NCI-H82 treated with DMSO at 0.1 percent for 48 hours (cell line): ENCODE data around the gene USP34.
"Not testable (repeated sequence)": the region's sequence is repeated elsewhere in the genome, so short reads cannot be mapped to it uniquely, and the experiment has no call there.

ENCODE experiments used
- DNase-seq: peaks from one replicate; lab custom pipeline; 2025; ENCODE audit not compliant: unreplicated experiment; lab: John Stamatoyannopoulos, UW

The USP34 gene

GRCh38 chr2:61426267-61426897, 44.5 kb downstream of the USP34 start:
- DNase-seq, result peak; percentile 15

GRCh38 chr2:61425605-61426155, 45.2 kb downstream of the USP34 start:
- no peak for DNase-seq

GRCh38 chr2:61423714-61424113, 47.2 kb downstream of the USP34 start:
- no peak for DNase-seq

- DNase-seq, result no peak
These were observed 49.3 kb downstream of the USP34 start for GRCh38 chr2:61421611-61422010.

- no peak for DNase-seq
These were observed 49.8 kb downstream of the USP34 start for GRCh38 chr2:61420991-61421544.

GRCh38 chr2:61419570-61419969, 51.3 kb downstream of the USP34 start:
- DNase-seq, result no peak

- DNase-seq, result no peak
These were observed 51.8 kb downstream of the USP34 start for GRCh38 chr2:61419129-61419528.

- no peak for DNase-seq
These were observed 53.8 kb downstream of the USP34 start for GRCh38 chr2:61416871-61417645.

- no peak for DNase-seq
These were observed 55.6 kb downstream of the USP34 start for GRCh38 chr2:61415265-61415664.

GRCh38 chr2:61414674-61415073, 56.2 kb downstream of the USP34 start:
- no peak for DNase-seq

- peak; percentile 7 for DNase-seq
These were observed 59.8 kb downstream of the USP34 start for GRCh38 chr2:61411109-61411508.

GRCh38 chr2:61410185-61410584, 60.7 kb downstream of the USP34 start:
- DNase-seq, result no peak

- DNase-seq, result no peak
These were observed 65.1 kb downstream of the USP34 start for GRCh38 chr2:61405813-61406212.

GRCh38 chr2:61404438-61404837, 66.4 kb downstream of the USP34 start:
- DNase-seq, result no peak

GRCh38 chr2:61398413-61398812, 72.5 kb downstream of the USP34 start:
- DNase-seq, result no peak

GRCh38 chr2:61396005-61396404, 74.9 kb downstream of the USP34 start:
- no peak for DNase-seq

GRCh38 chr2:61387588-61387987, 83.3 kb downstream of the USP34 start:
- not testable (repeated sequence) for DNase-seq

GRCh38 chr2:61380882-61381197, 90.0 kb downstream of the USP34 start:
- DNase-seq, result not testable (repeated sequence)

- no peak for DNase-seq
These were observed 90.6 kb downstream of the USP34 start for GRCh38 chr2:61380056-61380881.

GRCh38 chr2:61379521-61379920, 91.4 kb downstream of the USP34 start:
- no peak for DNase-seq

- no peak for DNase-seq
These were observed 92.6 kb downstream of the USP34 start for GRCh38 chr2:61378281-61378680.
